ENCODE measurements around the gene PLEKHJ1.

Gene PLEKHJ1

GRCh38 chr19:2269244-2270156, 33.4 kb upstream of the PLEKHJ1 start:
- peak; percentile 99 for DNase-seq

GRCh38 chr19:2268861-2269243, 32.7 kb upstream of the PLEKHJ1 start:
- DNase-seq: no peak

GRCh38 chr19:2268480-2268830, 32.3 kb upstream of the PLEKHJ1 start:
- DNase-seq: no peak

GRCh38 chr19:2266183-2266993, 30.3 kb upstream of the PLEKHJ1 start:
- DNase-seq: peak; percentile 94

- DNase-seq: peak; percentile 49
These were observed 25.5 kb upstream of the PLEKHJ1 start for GRCh38 chr19:2261438-2262172.

- DNase-seq: no peak
These were observed 24.2 kb upstream of the PLEKHJ1 start for GRCh38 chr19:2260341-2260805.

- DNase-seq: no peak
These were observed 23.2 kb upstream of the PLEKHJ1 start for GRCh38 chr19:2259336-2259735.

- no peak for DNase-seq
These were observed 20.0 kb upstream of the PLEKHJ1 start, which contains the start of gene JSRP1 for GRCh38 chr19:2255982-2256685. JSRP1 (minus strand) TSS chr19:2256417; CDS start chr19:2255314, 1,103 bp downstream.

- DNase-seq: no peak
These were observed 19.1 kb upstream of the PLEKHJ1 start for GRCh38 chr19:2255112-2255845.

GRCh38 chr19:2254064-2254872, 18.1 kb upstream of the PLEKHJ1 start:
- no peak for DNase-seq

GRCh38 chr19:2253106-2254063, 17.3 kb upstream of the PLEKHJ1 start:
- no peak for DNase-seq

- no peak for DNase-seq
These were observed 16.6 kb upstream of the PLEKHJ1 start for GRCh38 chr19:2252797-2253105.

- no peak for DNase-seq
These were observed 16.1 kb upstream of the PLEKHJ1 start for GRCh38 chr19:2252055-2252796.

- DNase-seq: no peak
These were observed 15.3 kb upstream of the PLEKHJ1 start for GRCh38 chr19:2251106-2252054.

GRCh38 chr19:2250766-2251105, 14.6 kb upstream of the PLEKHJ1 start:
- no peak for DNase-seq

GRCh38 chr19:2249880-2250765, 14.0 kb upstream of the PLEKHJ1 start:
- DNase-seq: no peak
